ENCODE measurements around the gene EPPIN. TPM values are rescaled to one million over a fixed set of nuclear protein-coding genes. Genes with fewer than 3 reads are reported as not detected.

The EPPIN gene
- polyA plus RNA-seq, 1 of the 3 experiments (the other 2 are of a cell fraction): not detected

DNA sequence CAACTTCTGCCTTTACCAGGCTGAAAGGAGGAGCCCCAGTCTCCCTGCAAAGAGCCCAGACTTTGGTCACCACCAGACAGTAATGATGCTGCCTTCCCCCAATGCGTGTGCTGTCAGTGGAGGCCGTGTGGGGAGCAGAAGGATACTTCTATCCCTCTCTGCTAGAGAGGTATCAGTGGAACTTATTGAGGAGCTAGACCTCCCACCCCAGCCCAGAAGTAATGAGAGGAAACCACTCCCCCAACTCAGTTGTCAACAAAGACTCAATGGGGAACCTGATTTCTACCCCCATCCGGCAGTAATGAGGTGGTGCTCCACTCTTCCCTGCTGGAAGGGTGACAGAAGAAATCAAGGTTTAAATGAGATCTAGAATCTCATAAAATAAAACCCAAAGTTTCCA is 36.3 kb upstream of the EPPIN start:
- no peak overlapping the region for H2AFZ ChIP-seq (ENCODE audit: low read depth)
- no peaks in the 10 kb centered on the region for H3K4me1 ChIP-seq (ENCODE audit: control insufficient read depth in 1 of 2, insufficient read depth in 2 of 2, low read depth in 1 of 2, low read length in 1 of 2)
- no peak overlapping the region for H3K27ac ChIP-seq (ENCODE audit: low read depth in 2 of 2, low read length in 1 of 2)
- no peaks in the 10 kb centered on the region for H3K79me2 ChIP-seq (ENCODE audit: insufficient read depth)
- no peaks in the 10 kb centered on the region for H3K9me2 ChIP-seq
- ChIA-PET CTCF (interaction anchor here (1.7 kb wide), 1 partner anchor 188 kb away, joined by 7 read pairs; no protein-coding TSS in a partner anchor), POLR2A (no interaction called here)
- H3K27me3 ChIP-seq (ENCODE audit: insufficient read depth): peaks cover 38% of the 10 kb centered on the region; the same call in 1 of the 2 replicates
- H4K20me1 ChIP-seq (ENCODE audit: insufficient read depth): no peaks in the 10 kb centered on the region
- TF ChIP-seq RAD21 (IDR thresholded peaks at IDR 0.05; ENCODE audit: low read length) (no peak), MEF2A (IDR thresholded peaks at IDR 0.05; ENCODE audit: borderline replicate concordance, low read depth) (no peak), RXRA (IDR thresholded peaks at IDR 0.05; ENCODE audit: borderline replicate concordance, low read depth) (no peak), MAX (IDR thresholded peaks at IDR 0.05; ENCODE audit: low read depth) (no peak), GABPA (IDR thresholded peaks at IDR 0.05; ENCODE audit: low read depth) (no peak), TAF1 (IDR thresholded peaks at IDR 0.05; ENCODE audit: borderline replicate concordance, low read depth, low read length) (no peak), MXI1 (IDR thresholded peaks at IDR 0.05; ENCODE audit: low read depth, low read length) (no peak), PBX3 (IDR thresholded peaks at IDR 0.05) (no peak), FOXJ3 (CRISPR knock-in tag; IDR thresholded peaks at IDR 0.05) (no peak), GATA2 (CRISPR knock-in tag; IDR thresholded peaks at IDR 0.05) (no peak), SMC3 (IDR thresholded peaks at IDR 0.05; ENCODE audit: low read depth, low read length) (no peak), REST (IDR thresholded peaks at IDR 0.05; ENCODE audit: low read depth, low read length) (no peak), NFIC (IDR thresholded peaks at IDR 0.05; ENCODE audit: borderline replicate concordance) (no peak), FOSL2 (IDR thresholded peaks at IDR 0.05; ENCODE audit: borderline replicate concordance, low read depth) (no peak), TEAD4 (IDR thresholded peaks at IDR 0.05; ENCODE audit: borderline replicate concordance, insufficient read depth) (no peak), CHD2 (IDR thresholded peaks at IDR 0.05; ENCODE audit: low read length, partially characterized antibody) (no peak), FOXM1 (IDR thresholded peaks at IDR 0.05; ENCODE audit: low read depth) (no peak)
- TF ChIP-seq, protein P1, sequence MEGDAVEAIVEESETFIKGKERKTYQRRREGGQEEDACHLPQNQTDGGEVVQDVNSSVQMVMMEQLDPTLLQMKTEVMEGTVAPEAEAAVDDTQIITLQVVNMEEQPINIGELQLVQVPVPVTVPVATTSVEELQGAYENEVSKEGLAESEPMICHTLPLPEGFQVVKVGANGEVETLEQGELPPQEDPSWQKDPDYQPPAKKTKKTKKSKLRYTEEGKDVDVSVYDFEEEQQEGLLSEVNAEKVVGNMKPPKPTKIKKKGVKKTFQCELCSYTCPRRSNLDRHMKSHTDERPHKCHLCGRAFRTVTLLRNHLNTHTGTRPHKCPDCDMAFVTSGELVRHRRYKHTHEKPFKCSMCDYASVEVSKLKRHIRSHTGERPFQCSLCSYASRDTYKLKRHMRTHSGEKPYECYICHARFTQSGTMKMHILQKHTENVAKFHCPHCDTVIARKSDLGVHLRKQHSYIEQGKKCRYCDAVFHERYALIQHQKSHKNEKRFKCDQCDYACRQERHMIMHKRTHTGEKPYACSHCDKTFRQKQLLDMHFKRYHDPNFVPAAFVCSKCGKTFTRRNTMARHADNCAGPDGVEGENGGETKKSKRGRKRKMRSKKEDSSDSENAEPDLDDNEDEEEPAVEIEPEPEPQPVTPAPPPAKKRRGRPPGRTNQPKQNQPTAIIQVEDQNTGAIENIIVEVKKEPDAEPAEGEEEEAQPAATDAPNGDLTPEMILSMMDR (IDR thresholded peaks at IDR 0.05): no peak
- no peak overlapping the region for H3K4me2 ChIP-seq
- H3K9me3 ChIP-seq: no peaks in the 10 kb centered on the region
- no peak overlapping the region for H3K9ac ChIP-seq
- whole genome bisulfite sequencing (ENCODE audit: low lambda C conversion rate): 11% methylated on average over 3 of the region's 3 CpGs
- no peaks in the 10 kb centered on the region for H3F3A ChIP-seq (replicated peaks; ENCODE audit: insufficient read depth)
- no peak overlapping the region for H3K4me3 ChIP-seq (ENCODE audit: low read depth in 2 of 2, low read length in 1 of 2)
- no peak for DNase-seq
- H3K36me3 ChIP-seq (replicated peaks in 1 of 2; ENCODE audit: control insufficient read depth in 1 of 2, insufficient read depth in 2 of 2, low read length in 1 of 2): no peaks in the 10 kb centered on the region
